K562 (cell line): ENCODE data around the gene DAB2IP.

Experiments used
- KLF6 ChIP-seq: fragments of 250-450 bp; sonication (Bioruptor Pico); IDR thresholded peaks from 2 replicates; pipeline ENCODE4 v1.4.0; 2020; ENCODE audit warnings: mild to moderate bottlenecking, moderate library complexity, borderline replicate concordance
- SUPT5H ChIP-seq: fragments of 450-650 bp; IDR thresholded peaks from 2 replicates; pipeline ENCODE4 v1.6.1; 2016
- ZNF174 ChIP-seq: fragments of 250-450 bp; sonication (Bioruptor Pico); IDR thresholded peaks from 2 replicates; pipeline ENCODE4 v1.4.0; 2020; ENCODE audit warnings: mild to moderate bottlenecking
- ZNF274 ChIP-seq: IDR thresholded peaks from 2 replicates; pipeline ENCODE4 v1.6.1; 2011; ENCODE audit warnings: low read depth, mild to moderate bottlenecking, low read length, moderate library complexity, borderline replicate concordance
- TF ChIP-seq, protein P1 (sequence below): sonication (generic); formaldehyde crosslinking; IDR thresholded peaks from 2 replicates; pipeline ENCODE4 v1.8.1; 2023; ENCODE audit warnings: mild to moderate bottlenecking, missing genetic modification reagents
- TF ChIP-seq, protein P2 (sequence below): sonication (generic); formaldehyde crosslinking; IDR thresholded peaks from 2 replicates; pipeline ENCODE4 v1.8.0; 2022; ENCODE audit warnings: mild to moderate bottlenecking, low read depth, missing genetic modification reagents
- TF ChIP-seq, protein P3 (sequence below), 2 experiments: fragments of 450-650 bp; formaldehyde crosslinking in 1 of 2; IDR thresholded peaks; 2 replicates each; pipeline versions ENCODE4 v1.4.0 to v1.6.1; 2014 to 2020; ENCODE audit warnings: mild to moderate bottlenecking in 2 of 2, borderline replicate concordance in 1 of 2, low read depth in 1 of 2

DNA sequence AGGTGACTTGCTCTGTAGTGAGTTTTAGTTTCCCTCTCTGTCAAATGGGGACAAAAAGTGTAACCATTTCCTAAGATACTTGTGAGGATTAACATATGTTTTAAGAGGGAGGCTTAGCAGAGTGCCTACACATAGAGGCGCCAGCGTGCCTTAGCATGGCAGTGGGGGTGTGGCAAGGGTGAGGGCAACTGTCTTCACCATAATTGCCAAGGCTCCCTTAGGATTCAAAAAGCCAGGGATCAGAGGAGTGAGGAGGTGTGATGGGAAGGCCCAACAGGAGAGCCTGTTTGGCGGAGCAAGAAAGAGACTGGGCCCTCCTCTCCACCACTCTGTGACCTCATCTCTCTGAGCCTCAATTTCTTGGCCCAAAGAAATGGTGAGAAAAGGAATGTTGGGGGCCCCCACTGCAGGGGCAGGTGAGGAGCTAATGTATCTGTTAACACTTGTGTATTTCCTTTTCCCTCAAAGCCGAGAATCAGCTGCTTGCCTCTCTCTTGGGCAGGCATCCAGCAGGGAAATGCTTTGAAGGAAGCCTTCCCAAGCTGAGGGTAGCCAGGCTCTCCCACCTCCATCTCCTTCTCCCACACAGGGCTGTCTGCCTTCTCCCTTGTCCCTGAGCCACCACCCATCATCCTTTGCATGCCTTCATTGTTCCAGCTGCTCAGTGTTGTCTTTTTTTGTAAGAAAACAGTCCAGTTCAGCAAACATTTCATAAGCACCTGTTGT is 76.0 kb downstream of the DAB2IP start:
- TF ChIP-seq, protein P1, sequence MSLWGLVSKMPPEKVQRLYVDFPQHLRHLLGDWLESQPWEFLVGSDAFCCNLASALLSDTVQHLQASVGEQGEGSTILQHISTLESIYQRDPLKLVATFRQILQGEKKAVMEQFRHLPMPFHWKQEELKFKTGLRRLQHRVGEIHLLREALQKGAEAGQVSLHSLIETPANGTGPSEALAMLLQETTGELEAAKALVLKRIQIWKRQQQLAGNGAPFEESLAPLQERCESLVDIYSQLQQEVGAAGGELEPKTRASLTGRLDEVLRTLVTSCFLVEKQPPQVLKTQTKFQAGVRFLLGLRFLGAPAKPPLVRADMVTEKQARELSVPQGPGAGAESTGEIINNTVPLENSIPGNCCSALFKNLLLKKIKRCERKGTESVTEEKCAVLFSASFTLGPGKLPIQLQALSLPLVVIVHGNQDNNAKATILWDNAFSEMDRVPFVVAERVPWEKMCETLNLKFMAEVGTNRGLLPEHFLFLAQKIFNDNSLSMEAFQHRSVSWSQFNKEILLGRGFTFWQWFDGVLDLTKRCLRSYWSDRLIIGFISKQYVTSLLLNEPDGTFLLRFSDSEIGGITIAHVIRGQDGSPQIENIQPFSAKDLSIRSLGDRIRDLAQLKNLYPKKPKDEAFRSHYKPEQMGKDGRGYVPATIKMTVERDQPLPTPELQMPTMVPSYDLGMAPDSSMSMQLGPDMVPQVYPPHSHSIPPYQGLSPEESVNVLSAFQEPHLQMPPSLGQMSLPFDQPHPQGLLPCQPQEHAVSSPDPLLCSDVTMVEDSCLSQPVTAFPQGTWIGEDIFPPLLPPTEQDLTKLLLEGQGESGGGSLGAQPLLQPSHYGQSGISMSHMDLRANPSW (CRISPR knock-in tag) = no peak
- TF ChIP-seq ZNF274 (no peak), ZNF174 (no peak), SUPT5H (no peak), KLF6 (CRISPR knock-in tag) (no peak)
- TF ChIP-seq, protein P2, sequence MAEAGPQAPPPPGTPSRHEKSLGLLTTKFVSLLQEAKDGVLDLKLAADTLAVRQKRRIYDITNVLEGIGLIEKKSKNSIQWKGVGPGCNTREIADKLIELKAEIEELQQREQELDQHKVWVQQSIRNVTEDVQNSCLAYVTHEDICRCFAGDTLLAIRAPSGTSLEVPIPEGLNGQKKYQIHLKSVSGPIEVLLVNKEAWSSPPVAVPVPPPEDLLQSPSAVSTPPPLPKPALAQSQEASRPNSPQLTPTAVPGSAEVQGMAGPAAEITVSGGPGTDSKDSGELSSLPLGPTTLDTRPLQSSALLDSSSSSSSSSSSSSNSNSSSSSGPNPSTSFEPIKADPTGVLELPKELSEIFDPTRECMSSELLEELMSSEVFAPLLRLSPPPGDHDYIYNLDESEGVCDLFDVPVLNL (CRISPR knock-in tag) = no peak
- TF ChIP-seq, protein P3, sequence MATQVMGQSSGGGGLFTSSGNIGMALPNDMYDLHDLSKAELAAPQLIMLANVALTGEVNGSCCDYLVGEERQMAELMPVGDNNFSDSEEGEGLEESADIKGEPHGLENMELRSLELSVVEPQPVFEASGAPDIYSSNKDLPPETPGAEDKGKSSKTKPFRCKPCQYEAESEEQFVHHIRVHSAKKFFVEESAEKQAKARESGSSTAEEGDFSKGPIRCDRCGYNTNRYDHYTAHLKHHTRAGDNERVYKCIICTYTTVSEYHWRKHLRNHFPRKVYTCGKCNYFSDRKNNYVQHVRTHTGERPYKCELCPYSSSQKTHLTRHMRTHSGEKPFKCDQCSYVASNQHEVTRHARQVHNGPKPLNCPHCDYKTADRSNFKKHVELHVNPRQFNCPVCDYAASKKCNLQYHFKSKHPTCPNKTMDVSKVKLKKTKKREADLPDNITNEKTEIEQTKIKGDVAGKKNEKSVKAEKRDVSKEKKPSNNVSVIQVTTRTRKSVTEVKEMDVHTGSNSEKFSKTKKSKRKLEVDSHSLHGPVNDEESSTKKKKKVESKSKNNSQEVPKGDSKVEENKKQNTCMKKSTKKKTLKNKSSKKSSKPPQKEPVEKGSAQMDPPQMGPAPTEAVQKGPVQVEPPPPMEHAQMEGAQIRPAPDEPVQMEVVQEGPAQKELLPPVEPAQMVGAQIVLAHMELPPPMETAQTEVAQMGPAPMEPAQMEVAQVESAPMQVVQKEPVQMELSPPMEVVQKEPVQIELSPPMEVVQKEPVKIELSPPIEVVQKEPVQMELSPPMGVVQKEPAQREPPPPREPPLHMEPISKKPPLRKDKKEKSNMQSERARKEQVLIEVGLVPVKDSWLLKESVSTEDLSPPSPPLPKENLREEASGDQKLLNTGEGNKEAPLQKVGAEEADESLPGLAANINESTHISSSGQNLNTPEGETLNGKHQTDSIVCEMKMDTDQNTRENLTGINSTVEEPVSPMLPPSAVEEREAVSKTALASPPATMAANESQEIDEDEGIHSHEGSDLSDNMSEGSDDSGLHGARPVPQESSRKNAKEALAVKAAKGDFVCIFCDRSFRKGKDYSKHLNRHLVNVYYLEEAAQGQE (IDR thresholded peaks at IDR 0.05; ENCODE audit: borderline replicate concordance) = no peak
- TF ChIP-seq, protein P3 (CRISPR knock-in tag; IDR thresholded peaks at IDR 0.05; ENCODE audit: low read depth) = no peak
